Measurements from ENCODE around the gene NT5M.

NT5M gene

DNA sequence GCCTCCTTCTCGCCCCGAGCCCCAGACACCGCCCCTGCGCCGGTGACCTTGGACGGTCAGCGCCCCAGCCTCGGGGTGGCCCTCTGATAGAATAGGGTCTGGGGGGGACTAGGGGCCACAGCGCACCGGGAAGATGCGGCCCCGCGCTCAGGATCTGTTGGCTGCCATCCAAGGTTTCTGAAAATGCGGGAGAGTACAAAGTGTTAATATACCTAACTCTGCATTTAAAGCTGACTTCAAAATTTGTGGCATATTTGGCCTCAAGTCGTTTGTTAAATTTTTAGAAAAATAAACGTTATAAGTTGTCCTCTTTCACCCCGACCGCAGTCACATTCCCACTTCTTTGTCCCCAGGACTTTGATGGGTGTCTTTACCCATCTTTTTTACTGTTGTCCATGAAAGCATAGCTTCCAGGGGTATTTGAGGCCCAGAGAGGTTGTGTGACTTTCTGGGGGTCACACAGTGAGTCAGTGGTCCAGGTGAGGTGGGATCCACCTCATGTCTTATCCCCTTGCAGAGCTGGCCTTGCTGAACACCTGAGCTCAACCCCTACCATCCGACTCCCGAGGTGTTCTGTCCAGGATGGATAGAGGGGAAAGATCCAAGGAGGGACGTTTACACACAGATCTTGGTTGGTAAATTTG, 796 bp downstream of the NT5M start:
- no peak for DNase-seq

DNA sequence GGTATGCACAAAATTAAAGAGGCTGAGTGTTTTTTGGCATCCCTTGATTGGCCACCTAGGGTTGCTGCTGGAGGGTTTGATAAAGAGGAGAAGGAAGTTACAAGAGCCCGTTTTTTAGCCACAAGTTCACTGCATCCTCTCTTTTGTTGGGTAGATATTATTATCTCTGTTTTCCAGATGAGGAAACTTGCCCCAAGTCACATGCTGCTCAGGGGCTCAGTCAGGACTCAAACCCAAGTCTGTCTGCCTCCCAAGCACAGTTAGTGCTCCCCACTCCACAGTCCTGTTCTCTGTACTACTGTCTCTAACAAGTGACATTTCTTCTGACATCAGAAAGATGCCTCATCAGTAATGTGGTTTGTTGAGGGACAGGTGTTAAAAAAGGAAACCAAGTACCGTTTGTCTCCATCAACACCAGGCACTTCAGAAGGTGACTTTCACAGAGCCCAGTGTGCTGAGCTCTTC, 1.4 kb downstream of the NT5M start:
- no peak for DNase-seq

DNA sequence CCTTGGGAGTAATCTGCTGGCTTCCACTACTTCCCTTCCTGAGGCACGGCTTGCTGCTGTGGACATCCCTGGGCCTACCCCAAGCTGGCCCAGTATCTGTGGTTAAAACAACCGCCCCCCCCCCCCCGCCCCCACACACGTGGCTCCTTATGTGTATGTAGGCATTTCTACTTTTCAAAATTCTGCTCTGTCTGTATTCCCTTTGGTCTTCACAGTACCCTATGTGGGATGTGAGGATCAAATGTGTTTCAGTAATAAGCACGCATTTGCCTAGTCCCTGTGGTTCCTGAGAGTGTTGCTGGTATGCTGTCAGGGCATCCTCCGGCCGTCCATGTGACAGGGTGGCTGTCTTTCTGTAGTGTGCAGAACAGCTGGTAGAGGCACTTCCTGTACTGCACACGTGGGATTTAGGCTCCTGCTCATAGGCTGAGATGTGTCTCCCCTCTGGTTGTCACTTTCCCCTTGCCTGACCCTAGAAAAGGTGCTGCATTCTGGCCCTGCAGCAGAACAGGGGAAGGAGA, 2.2 kb downstream of the NT5M start:
- DNase-seq: no peak

DNA sequence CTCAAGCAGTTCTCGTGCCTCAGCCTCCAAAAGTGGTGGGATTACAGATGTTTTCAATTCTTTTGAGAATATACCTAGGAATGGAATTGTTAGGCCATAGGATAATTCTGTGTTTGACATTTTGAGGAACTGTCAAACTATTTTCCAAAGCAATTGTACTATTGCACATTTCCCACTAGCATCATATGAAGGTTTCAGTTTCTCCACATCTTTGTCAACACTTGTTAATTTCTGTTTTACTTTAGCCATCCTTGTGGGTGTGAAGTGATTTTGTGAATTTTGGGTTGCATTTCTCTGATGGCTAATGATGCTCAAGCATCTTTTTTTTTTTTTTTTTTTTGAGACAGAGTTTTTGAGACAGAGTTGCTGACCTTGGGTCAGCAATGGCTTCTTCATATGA, 6.2 kb downstream of the NT5M start:
- no peak for DNase-seq

DNA sequence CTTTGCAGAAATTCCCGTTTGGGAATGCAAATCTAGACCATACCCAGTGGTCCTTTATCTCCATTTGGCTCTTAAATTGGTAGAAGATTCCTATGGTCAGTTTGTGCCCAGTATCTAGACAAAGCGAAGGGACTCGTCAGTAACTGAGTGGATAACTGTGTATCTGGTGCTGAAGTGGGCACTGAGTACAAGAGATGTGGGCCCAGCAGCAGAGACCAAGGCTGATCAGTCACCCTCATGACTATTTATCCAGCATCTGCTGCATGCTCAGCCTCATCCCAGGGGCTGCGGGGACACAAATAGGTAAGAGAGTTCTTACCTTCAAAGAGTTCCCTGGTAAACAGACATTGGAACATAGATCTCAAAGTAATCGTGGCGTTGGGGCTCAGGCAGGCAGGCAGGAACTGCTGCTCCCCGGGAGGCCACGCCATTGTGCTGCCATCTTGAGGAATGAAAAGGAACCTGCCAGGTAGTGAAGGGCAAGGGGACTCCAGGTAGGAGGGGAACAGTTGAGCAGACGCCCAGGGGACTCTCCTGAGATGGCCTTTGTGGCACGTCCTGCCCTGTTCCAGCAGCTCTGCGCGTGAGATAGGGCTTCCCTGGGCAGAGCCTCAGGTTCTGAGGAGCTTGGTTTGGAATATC, 10.3 kb downstream of the NT5M start:
- DNase-seq: no peak

DNA sequence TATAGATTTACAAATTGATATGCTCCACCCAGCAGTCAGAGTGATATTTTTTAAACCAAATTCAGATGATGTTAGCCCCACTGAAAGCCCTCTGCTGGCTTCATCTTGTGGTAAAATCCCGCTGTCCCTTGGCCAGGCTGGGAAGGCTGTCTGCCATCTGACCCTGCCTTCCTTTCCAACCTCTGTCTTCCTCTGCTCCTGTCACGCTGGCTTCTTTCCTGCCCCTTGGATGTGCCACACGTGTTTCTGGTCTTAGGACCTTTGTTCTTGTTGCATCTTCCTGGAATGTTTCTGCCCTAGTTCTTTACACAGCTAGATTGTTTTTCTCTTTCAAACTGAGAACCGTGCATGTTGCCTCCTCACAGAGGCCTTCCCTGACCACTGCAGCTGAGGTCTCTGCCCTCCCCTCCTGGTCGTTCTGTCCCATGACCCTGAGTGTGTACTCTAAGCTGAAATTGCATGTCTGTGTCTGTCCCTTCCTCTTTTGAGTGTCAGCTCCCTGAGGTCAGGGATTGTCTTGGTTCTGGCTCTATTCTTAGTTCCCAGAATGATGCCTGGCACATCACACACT, 11.4 kb downstream of the NT5M start:
- DNase-seq: no peak

DNA sequence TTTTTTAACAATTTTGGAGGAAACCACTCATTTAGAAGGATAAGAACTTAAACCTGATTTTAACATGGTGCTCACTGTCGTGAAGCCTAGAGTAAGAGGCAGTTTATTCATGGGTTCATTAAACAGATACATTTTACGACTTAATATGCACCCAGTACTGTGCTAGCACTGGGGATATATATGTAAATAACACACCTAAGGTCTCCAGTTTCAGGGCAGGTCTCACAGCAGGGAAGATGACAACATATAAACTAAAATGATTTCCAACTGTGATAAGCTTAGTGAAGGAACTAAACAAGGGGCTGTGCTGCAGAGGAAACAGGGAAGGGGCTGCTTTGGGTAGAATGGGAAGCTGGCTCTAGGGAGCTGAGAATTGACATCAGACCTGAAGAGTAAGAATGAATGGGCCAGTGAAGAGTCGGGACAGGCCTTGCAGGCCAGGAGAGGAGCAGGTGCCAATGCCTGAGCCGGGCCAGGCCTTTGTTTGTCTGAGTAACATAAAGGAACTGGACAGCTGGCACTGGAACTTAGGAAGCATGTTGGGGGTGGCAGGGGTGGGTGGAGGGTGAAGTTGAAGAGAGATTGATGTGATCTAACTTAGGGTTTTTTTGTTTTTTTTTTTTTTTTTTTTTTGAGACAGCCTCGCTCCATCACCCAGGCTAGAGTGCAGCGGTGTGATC, 12.1 kb downstream of the NT5M start:
- DNase-seq: no peak

DNA sequence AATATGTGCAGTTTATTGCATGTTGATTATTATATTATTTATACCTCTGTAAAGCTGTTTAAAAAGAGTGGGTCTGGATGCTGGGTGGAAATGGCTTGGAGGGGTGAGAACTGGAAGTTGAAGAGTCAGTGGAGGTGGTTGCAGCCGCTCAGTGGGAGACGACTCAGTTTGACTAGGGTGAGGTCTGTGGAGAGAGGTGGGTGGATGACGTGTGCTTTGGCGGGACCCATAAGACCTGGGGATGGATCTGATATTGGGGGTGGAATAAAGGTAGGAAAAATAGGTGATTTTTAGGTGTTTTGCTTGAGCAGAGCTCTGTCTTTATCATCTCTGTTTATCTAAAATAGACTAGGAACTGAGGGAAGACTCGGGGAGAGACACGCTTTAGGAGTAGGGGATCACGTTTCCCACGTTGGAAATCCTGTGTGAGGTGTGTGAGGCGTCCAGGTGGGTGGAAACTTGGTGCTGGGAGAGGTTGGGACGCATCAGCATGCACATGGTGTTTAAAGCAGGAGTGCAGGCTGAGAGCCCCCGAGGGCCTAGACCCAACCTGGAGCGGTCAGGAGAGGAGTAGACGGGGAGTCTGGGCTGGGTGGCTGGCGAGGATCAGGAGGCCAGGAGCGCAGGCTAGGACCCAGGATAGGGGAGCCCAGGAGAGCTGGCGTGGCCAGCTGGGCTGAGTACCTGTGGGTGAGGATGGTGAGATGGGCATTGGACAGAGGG, 17.2 kb downstream of the NT5M start:
- no peak for DNase-seq

DNA sequence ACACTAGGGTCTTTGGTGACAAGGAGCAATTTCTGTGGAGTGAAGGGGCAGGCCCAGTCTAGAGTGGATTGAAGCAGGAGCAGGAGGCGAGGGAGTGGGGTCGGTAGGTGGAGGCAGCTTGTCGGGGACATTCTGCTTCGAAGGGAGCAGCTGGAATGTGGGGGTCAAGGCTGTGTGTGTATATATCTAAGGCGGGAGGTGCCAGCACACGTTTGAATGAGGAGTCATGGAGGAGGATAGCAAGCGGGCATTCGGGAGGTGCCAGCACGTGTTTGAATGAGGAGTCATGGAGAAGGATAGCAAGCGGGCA, 17.7 kb downstream of the NT5M start:
- DNase-seq: no peak

DNA sequence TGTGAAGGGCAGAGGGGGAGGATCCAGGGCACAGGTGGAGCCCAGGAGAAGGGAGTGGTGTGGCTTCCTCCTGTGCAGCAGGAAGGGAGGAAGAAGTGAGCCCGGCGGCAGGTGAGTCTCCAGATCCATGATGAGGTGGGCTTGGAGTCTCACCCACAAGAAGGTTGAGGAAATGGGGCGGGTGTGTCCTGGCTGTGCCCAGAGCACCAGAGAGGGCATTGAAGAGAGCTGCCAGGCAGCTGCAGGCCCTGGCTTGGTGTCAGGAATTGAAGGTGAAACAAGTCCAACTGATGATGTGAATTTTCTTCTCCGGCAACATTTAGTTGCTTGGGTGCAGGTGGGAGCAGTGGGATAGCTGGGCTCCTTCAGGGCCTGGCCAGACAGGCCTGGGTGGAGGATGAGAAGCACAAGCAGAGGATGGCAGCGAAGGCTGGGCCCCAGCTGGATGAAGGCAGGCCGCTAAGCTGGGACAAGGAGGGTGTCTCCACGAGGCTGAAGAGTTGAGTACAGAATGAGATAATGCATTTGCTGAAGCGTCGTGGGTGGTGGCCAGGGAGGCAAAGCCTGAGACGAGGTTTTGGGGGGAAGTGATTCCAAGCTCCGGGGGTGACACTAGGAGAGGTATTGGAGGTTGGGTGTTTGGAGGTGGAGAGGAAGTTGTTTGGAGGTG, 18.3 kb downstream of the NT5M start:
- DNase-seq: no peak

DNA sequence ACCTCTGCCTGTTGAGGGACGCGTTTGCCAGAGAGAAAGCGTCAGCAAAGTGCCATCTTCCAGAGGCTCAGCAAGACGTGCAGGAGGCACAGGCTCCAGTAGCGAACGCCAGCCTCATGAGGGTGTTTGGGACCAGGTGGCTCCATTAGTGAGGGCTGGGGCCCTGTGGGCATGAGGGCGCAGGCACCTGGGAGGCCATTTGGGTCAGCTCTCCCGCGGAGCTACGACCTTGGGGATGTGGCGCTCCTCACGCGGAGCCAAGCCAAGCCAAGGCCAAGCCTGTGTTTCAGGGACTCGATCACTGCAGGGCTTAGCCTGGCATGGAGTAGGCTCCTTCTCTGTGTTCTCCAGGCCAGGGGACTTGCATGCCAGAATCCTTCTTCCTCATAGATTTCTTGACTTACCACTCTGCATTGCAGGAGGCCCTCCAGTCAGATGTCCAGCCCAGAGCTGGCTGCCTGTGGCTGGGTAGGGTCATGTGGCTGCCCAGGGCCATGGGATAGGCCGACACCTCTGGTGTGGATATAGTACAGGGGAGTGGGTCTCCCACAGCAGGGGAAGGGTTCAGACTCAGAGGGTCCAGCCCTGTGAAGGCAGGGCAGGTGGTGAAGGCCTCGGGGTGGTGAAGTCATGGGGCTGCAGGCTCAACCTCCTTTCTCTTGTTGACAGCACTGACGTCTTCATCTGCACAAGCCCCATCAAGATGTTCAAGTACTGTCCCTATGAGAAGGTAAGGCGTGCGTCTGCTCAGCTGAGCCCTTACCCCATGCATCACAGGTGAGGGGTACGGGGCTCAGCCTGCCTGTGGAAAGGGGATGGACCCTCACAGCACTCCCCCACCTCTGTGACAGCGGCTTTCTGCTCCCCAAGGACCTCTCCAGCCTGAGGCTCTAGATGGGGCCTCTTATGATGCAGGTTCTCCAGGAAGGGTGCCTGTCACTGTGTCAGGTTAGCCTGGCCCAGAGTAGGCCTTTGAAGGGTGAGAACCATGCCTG, 19.6 kb downstream of the NT5M start:
- no peak for DNase-seq

DNA sequence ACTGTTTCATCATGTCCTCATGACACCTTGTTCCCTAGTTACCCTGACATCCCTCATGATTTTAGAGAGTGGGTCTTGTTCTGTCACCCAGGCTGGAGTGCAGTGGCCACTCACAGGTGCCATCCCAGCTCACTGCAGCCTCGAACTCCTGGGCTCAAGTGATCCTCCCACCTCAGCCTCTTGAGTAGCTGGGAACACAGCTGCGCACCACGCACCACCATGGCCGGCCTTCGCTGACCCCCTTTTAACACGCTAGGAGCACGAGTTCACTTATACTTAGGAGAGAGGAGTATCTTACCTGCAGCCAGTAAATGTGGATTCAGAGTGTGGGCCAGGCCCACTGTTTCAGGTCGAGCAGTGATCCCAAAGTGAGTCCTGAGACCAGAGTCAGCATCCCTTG, 21.4 kb downstream of the NT5M start:
- DNase-seq: no peak

DNA sequence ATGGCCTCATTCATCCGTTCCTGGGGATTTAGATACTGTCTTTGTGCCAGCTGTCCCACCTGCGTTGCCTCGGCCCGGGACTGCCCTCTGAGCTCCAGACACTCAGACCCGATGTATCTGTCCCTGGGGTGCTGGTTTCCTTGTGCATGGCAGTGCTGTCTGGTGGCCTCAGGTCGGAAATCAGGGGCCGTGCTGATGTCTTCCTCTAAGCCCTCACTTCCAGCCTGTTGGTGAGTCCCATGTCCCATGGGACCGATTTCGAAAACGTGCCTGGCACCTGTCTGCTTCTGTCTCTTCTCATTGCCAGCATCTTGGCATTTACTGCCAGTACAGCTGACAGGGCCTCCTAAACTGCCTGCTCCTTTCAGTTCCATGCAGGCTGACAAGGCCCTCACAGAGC, 22.1 kb downstream of the NT5M start:
- no peak for DNase-seq

DNA sequence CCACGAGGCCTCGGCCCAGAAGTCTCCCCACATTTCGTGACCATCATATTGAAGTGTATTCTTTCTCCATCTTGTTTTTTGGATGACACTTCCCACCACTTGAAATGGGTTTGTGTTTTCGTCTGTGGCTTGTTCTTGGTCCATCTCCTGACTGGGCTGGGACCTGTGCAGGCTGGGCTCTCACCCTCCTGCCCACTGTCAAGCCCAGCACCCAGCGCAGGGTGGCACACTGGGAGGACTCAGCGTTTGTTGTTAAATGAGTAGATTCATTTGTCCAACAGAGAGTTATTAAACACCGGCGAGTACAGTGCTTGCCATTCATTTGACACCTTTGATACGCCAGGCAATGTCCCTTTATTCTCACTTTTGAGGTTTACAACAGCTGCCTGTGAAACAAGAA, 22.6 kb downstream of the NT5M start:
- DNase-seq: no peak

DNA sequence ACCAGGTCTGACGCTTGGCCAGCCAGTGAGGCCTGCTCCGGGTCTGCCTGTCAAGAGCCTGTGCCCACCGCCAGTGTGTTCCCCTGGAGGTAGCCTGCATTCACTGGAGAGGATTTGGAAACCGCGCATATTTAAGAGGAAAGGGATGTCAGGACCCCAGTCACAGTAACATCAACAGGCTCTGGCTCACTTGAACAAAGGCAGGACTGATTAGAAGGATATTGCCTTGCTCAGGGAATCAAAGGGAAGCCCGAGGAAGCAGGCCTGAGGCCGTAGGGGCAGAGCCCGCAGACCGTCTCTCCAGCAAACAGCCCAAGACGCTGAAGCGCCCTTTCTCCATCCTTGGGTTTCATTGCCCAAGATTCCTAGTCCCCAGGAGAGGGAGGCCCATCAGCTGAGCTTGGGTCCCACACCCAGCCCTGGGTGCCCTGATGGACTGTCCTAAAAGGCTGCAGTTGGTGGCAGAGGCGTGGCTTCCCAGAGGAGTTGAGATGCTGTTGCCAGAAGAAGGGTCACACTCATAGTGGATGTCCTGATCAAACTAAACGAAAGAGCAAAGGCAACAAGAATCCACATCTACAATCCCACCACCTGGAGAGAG, 23.2 kb downstream of the NT5M start:
- no peak for DNase-seq

DNA sequence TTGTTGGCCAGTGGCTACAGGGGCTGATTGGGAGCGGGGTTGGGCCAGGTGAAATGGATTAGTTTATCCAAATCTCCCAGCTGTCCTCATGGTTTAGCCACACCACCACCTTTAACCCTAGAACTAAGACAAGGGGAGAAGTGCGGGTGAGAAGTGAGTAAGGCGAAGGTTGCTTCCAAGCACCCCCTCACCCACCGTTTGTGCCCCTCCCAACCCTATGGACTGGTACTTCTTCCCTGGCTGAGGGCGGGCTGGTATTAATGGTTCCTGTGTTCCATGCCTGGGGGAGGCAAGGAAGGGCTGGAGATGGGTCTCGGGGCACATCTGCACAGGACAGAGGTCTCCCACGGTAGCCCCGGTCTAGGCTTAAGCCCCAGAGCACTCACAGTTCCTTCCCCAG, 25.1 kb downstream of the NT5M start:
- no peak for DNase-seq

DNA sequence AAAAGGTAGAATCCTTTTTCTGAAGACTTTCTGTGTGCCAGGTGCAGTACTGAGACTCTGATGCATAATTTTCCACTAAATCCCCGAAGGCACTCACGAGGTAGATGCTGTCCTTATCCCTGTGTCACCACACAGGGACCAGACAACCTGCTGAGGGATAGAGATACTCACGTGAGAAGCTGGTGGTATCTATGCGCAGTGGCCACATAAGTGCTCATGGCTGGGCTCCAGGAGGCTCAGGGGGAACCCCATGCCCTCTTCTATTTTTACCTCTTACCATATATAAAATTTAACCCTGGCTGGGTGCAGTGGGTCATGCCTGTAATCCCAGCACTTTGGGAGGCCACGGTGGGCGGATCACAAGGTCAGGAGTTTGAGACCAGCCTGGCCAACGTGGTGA, 38.3 kb downstream of the NT5M start:
- no peak for DNase-seq

DNA sequence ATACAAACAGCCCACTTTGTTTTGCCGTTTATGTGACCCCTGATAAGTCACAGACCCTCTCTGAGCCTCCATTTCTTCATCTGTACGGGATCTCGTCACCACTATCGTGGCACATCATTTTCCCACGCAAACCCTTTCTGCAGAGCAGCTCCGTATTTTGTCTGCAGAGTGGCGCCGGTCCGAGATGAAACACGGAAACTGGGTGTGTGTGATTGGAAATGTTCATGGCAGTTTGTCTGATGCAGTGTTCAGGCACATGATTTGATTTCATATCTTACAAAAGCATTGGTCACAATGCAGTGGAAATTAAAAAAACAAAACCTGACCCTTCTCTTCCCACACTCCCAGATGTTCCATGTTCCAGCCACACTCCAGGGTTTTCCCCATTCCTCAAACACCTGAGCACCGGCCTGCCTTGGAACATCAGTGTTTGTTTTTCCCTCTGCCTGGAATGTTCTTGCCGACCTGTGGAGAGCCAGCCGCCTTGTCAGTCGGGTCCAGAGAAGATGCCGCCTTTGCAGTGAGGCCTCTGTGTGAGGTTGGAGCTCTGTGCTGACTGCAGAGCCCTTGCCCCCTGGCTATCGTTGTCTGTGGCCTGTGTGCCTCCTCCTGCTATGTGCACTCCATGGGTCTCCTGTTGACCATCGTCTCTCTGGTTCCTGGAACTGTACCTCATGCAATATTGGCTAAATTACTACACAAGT, 39.2 kb downstream of the NT5M start:
- no peak for DNase-seq

DNA sequence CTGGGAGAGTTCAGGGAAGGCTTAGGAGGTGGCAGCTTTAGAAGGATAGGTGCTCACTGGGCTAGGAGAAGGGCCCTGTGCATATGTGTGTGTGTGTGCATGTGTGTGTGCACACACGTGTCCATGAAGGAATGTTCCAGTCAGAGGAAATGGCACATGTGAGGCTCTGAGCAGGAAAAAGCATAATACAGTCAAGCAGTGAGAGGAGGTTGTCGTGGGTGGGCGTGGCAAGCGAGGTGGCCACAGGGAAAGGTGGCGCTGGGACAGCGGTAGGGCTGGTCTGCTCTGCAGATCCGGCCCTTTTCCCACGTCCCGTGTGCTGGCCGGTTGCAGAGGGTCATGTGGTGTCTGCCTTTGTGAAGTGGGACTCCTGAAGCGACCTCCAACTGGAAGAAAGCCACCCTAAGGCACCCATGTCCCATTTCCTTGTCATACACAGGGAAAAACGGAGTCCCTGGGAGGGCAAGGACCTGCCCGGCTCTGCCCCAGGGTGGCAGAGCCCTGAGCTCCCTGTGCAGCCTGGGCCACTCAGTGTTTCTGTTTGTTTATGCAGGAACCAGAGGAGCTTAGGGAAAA, 40.1 kb downstream of the NT5M start:
- no peak for DNase-seq

DNA sequence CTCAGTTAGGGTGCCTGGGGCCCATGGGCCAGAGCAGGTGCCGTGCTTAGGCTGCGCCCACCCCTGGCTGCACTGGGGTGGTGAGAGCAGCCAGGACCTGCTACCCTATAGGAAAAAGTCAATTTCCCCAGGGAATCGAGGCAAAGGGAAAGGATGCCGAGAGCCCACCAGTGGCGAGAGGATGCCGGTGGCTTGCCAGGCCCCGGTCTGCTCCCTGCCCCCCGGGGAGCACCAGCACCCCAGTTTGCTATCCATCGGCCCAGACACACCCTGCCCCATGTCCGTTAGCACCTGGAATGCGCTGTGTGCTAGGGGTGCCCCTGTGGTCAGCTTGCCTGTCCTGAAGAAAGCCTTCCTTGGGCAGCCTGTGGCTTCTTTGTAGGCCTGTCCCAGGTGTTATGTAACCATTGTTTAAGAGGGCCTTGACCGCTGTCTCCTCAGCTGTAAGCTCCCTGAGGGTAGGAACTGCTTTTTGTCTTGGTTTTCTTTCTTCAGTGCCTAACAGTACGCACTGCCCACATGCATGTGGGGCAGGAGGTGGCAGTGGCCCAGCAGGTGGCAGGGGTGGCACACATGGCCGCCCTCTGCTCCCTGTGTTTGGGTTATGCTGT, 40.8 kb downstream of the NT5M start:
- no peak for DNase-seq
